ENCODE measurements around the gene KLK10. TPM values are rescaled to one million over a fixed set of nuclear protein-coding genes. Genes with fewer than 3 reads are reported as not detected.

KLK10 gene
- total RNA-seq, 1 experiment from 2014 or later = 3.2 TPM

DNA sequence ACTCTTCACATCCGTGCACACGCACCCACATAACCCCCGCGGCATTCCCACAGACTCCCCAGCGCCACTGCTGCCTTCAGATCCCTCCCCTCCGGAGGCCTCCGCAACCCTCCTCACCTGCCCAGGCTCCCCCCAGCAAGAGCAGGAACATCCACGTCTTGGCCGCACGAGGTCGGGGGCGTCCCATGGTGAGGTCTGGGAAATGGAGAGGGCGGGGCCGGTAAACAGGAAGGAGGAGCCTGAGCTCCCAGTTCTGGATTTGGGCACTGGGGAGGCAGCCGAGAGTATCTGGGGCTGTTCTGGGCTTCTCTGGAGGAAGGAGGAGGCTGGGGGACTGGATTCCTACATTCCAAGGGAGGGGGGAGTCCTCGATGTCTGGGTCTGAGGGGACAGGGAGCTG, 18.5 kb downstream of the KLK10 start (continued):
- TF ChIP-seq, protein P1, sequence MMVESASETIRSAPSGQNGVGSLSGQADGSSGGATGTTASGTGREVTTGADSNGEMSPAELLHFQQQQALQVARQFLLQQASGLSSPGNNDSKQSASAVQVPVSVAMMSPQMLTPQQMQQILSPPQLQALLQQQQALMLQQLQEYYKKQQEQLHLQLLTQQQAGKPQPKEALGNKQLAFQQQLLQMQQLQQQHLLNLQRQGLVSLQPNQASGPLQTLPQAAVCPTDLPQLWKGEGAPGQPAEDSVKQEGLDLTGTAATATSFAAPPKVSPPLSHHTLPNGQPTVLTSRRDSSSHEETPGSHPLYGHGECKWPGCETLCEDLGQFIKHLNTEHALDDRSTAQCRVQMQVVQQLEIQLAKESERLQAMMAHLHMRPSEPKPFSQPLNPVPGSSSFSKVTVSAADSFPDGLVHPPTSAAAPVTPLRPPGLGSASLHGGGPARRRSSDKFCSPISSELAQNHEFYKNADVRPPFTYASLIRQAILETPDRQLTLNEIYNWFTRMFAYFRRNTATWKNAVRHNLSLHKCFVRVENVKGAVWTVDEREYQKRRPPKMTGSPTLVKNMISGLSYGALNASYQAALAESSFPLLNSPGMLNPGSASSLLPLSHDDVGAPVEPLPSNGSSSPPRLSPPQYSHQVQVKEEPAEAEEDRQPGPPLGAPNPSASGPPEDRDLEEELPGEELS (CRISPR knock-in tag; IDR thresholded peaks at IDR 0.05) = peak; percentile 48; the same call in 1 of the 2 replicates
- TF ChIP-seq ZNF396 (CRISPR knock-in tag; IDR thresholded peaks at IDR 0.05; ENCODE audit: borderline replicate concordance) (no peak), TEAD4 (CRISPR knock-in tag; IDR thresholded peaks at IDR 0.05) (0 out of 2 replicates have a peak, but pooled peaks have one; percentile 26), TP53 (CRISPR knock-in tag; IDR thresholded peaks at IDR 0.05) (0 out of 2 replicates have a peak, but pooled peaks have one; percentile 43), MAX (CRISPR knock-in tag; IDR thresholded peaks at IDR 0.05) (peak; percentile 71; the same call in 1 of the 2 replicates)

- TF ChIP-seq, protein P2, sequence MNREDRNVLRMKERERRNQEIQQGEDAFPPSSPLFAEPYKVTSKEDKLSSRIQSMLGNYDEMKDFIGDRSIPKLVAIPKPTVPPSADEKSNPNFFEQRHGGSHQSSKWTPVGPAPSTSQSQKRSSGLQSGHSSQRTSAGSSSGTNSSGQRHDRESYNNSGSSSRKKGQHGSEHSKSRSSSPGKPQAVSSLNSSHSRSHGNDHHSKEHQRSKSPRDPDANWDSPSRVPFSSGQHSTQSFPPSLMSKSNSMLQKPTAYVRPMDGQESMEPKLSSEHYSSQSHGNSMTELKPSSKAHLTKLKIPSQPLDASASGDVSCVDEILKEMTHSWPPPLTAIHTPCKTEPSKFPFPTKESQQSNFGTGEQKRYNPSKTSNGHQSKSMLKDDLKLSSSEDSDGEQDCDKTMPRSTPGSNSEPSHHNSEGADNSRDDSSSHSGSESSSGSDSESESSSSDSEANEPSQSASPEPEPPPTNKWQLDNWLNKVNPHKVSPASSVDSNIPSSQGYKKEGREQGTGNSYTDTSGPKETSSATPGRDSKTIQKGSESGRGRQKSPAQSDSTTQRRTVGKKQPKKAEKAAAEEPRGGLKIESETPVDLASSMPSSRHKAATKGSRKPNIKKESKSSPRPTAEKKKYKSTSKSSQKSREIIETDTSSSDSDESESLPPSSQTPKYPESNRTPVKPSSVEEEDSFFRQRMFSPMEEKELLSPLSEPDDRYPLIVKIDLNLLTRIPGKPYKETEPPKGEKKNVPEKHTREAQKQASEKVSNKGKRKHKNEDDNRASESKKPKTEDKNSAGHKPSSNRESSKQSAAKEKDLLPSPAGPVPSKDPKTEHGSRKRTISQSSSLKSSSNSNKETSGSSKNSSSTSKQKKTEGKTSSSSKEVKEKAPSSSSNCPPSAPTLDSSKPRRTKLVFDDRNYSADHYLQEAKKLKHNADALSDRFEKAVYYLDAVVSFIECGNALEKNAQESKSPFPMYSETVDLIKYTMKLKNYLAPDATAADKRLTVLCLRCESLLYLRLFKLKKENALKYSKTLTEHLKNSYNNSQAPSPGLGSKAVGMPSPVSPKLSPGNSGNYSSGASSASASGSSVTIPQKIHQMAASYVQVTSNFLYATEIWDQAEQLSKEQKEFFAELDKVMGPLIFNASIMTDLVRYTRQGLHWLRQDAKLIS (CRISPR knock-in tag; IDR thresholded peaks at IDR 0.05; ENCODE audit: borderline replicate concordance) = no peak
- TF ChIP-seq HMGXB4 (CRISPR knock-in tag; IDR thresholded peaks at IDR 0.05) (no peak), ZNF671 (CRISPR knock-in tag; IDR thresholded peaks at IDR 0.05) (no peak), OVOL2 (CRISPR knock-in tag; IDR thresholded peaks at IDR 0.05; ENCODE audit: borderline replicate concordance) (no peak), EMX1 (CRISPR knock-in tag; IDR thresholded peaks at IDR 0.05) (no peak), NR3C1 (CRISPR knock-in tag; conservative IDR thresholded peaks at IDR 0.05; ENCODE audit: low read depth) (no peak), ZNF121 (CRISPR knock-in tag; IDR thresholded peaks at IDR 0.05) (no peak), SP1 (CRISPR knock-in tag; conservative IDR thresholded peaks at IDR 0.05) (no peak), HMGA2 (CRISPR knock-in tag; IDR thresholded peaks at IDR 0.05) (no peak)
- TF ChIP-seq, protein P3, sequence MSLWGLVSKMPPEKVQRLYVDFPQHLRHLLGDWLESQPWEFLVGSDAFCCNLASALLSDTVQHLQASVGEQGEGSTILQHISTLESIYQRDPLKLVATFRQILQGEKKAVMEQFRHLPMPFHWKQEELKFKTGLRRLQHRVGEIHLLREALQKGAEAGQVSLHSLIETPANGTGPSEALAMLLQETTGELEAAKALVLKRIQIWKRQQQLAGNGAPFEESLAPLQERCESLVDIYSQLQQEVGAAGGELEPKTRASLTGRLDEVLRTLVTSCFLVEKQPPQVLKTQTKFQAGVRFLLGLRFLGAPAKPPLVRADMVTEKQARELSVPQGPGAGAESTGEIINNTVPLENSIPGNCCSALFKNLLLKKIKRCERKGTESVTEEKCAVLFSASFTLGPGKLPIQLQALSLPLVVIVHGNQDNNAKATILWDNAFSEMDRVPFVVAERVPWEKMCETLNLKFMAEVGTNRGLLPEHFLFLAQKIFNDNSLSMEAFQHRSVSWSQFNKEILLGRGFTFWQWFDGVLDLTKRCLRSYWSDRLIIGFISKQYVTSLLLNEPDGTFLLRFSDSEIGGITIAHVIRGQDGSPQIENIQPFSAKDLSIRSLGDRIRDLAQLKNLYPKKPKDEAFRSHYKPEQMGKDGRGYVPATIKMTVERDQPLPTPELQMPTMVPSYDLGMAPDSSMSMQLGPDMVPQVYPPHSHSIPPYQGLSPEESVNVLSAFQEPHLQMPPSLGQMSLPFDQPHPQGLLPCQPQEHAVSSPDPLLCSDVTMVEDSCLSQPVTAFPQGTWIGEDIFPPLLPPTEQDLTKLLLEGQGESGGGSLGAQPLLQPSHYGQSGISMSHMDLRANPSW (CRISPR knock-in tag; conservative IDR thresholded peaks at IDR 0.05; ENCODE audit: low read depth) = no peak
- Mint-ChIP-seq H3K27me3 (ENCODE audit: low read depth) (peaks cover 49% of the 10 kb centered on the region), H3K9me3 (no peaks in the 10 kb centered on the region), H3K27ac (no peak overlapping the region), H3K36me3 (no peaks in the 10 kb centered on the region), H3K4me3 (peak overlapping the region; percentile 56), H3K4me1 (peaks cover 24% of the 10 kb centered on the region)
- DNase-seq (ENCODE audit: low spot score) (no peak), ATAC-seq (no peak)
- ChIA-PET POLR2A (no interaction called here), CTCF (interaction anchor here (1.0 to 6.0 kb wide), 6 partner anchors 17 to 96 kb away, joined by 3 to 94 read pairs (median 11); no protein-coding TSS in a partner anchor)
Observed at GRCh38 chr19:51000426-51000825, 19.1 kb downstream of the KLK10 start.

All from WTC11 (cell line).